HG03354 (cell line): ENCODE data around the gene ANO4.
"Not testable (repeated sequence)": the region's sequence is repeated elsewhere in the genome, so short reads cannot be mapped to it uniquely, and the experiment has no call there.

ENCODE experiments used
- ATAC-seq: cut with Tn5 transposase; IDR thresholded peaks from one replicate; pipeline ENCODE4 v1.9.1; 2021; ENCODE audit warnings: mild to moderate bottlenecking; ENCODE audit not compliant: unreplicated experiment, poor library complexity, severe bottlenecking

Gene ANO4

GRCh38 chr12:101127521-101128219 lies 333.1 kb downstream of the ANO4 start:
- ATAC-seq: no peak

GRCh38 chr12:101145777-101146431 lies 351.3 kb downstream of the ANO4 start:
- not testable (repeated sequence) for ATAC-seq

- no peak for ATAC-seq
These were observed 370.7 kb downstream of the ANO4 start for GRCh38 chr12:101165319-101165718.

- ATAC-seq: no peak
These were observed 372.3 kb downstream of the ANO4 start for GRCh38 chr12:101166866-101167265.

GRCh38 chr12:101168001-101168400 lies 373.4 kb downstream of the ANO4 start:
- ATAC-seq: no peak

GRCh38 chr12:101172316-101172715 lies 377.7 kb downstream of the ANO4 start:
- no peak for ATAC-seq

GRCh38 chr12:101173197-101173749 lies 378.7 kb downstream of the ANO4 start:
- ATAC-seq: no peak

- ATAC-seq: no peak
These were observed 380.0 kb downstream of the ANO4 start for GRCh38 chr12:101174541-101174940.
